PC-9 (cell line): ENCODE measurements around the gene SNX33. TPM values are rescaled to one million over a fixed set of nuclear protein-coding genes. Genes with fewer than 3 reads are reported as not detected.

Experiments used
- BruUV-seq: library from RNA; stranded (reverse); fragments of 400-500 nt; replicated peaks from 2 replicates; lab custom pipeline; 2021; lab: Mats Ljungman, UMichigan
- CTCF ChIA-PET: fragments of 300-600 bp; sonication (Branson Sonifier 250); formaldehyde crosslinking; loops from one replicate; lab custom pipeline; 2022; ENCODE audit warnings: antibody characterized with exemption; lab: Charles Lee
- POLR2A ChIA-PET: fragments of 300-600 bp; sonication (Branson Sonifier 250); formaldehyde crosslinking; loops from one replicate; lab custom pipeline; 2022; ENCODE audit warnings: antibody characterized with exemption; ENCODE audit not compliant: unreplicated experiment; lab: Charles Lee
- DNase-seq, 2 experiments: peaks; one replicate each; pipeline versions ENCODE4 v3.0.0 to v3.0.0-alpha.2; 2015 to 2022; ENCODE audit warnings: mixed read lengths in 1 of 2
- H2AFZ ChIP-seq: fragments of 200-600 bp; sonication (generic); 2 replicates; pipeline ENCODE4 v1.8.1; 2017; ENCODE audit warnings: antibody characterized with exemption
- H3F3A ChIP-seq: fragments of 200-600 bp; sonication (generic); 2 replicates; pipeline ENCODE4 v1.8.1; 2017; ENCODE audit warnings: antibody characterized with exemption, mild to moderate bottlenecking, low read depth; ENCODE audit not compliant: insufficient read depth
- H3K27ac ChIP-seq: fragments of 200-600 bp; sonication (generic); 2 replicates; pipeline ENCODE4 v1.6.1; 2016; ENCODE audit warnings: mixed run types
- H3K27me3 ChIP-seq: fragments of 200-600 bp; sonication (generic); 2 replicates; pipeline ENCODE4 v1.6.1; 2016; ENCODE audit warnings: low read depth, mixed run types; ENCODE audit not compliant: insufficient read depth
- H3K36me3 ChIP-seq: fragments of 200-600 bp; sonication (generic); 2 replicates; pipeline ENCODE4 v1.6.1; 2016; ENCODE audit warnings: low read depth, mixed run types
- H3K4me1 ChIP-seq: fragments of 200-600 bp; sonication (generic); replicated peaks from 2 replicates; pipeline ENCODE4 v1.6.1; 2016; ENCODE audit warnings: mixed run types; ENCODE audit not compliant: insufficient read depth
- H3K4me2 ChIP-seq: fragments of 200-600 bp; sonication (generic); 2 replicates; pipeline ENCODE4 v1.6.1; 2017; ENCODE audit warnings: mixed run types
- H3K4me3 ChIP-seq: fragments of 200-600 bp; sonication (generic); 2 replicates; pipeline ENCODE4 v1.6.1; 2016; ENCODE audit warnings: mixed run types
- H3K79me2 ChIP-seq: fragments of 200-600 bp; sonication (generic); 2 replicates; pipeline ENCODE4 v1.6.1; 2017; ENCODE audit warnings: low read depth, mixed run types
- H3K9me2 ChIP-seq: fragments of 200-600 bp; sonication (generic); 2 replicates; pipeline ENCODE4 v1.8.1; 2017; ENCODE audit warnings: mild to moderate bottlenecking; ENCODE audit not compliant: insufficient read depth
- H3K9me3 ChIP-seq: fragments of 200-600 bp; sonication (generic); 2 replicates; pipeline ENCODE4 v1.8.1; 2016; ENCODE audit warnings: low read depth; ENCODE audit not compliant: insufficient read depth
- H4K20me1 ChIP-seq: fragments of 200-600 bp; sonication (generic); 2 replicates; pipeline ENCODE4 v1.8.1; 2017; ENCODE audit not compliant: insufficient read depth
- EZH2 ChIP-seq: fragments of 200-600 bp; sonication (generic); IDR thresholded peaks from 2 replicates; pipeline ENCODE4 v1.8.0; 2017; ENCODE audit warnings: antibody characterized with exemption, low read depth
- intact Hi-C: fragments of 100-400 bp; cut with micrococcal nuclease; formaldehyde crosslinking; loops from one replicate; pipeline ENCODE4 v1.10.0; 2022; ENCODE audit not compliant: unreplicated experiment
- total RNA-seq: library from RNA; stranded (reverse); gene quantifications from 2 replicates; pipeline ENCODE4 v1.2.3, GENCODE V29; 2021
- TF ChIP-seq, protein P1 (sequence below): fragments of 200-600 bp; sonication (generic); conservative IDR thresholded peaks from 2 replicates; pipeline ENCODE4 v1.6.1; 2017; ENCODE audit warnings: mixed run types, antibody characterized with exemption, mild to moderate bottlenecking, moderate library complexity

Gene SNX33
- total RNA-seq, 1 experiment from 2014 or later: 27.8 TPM

DNA sequence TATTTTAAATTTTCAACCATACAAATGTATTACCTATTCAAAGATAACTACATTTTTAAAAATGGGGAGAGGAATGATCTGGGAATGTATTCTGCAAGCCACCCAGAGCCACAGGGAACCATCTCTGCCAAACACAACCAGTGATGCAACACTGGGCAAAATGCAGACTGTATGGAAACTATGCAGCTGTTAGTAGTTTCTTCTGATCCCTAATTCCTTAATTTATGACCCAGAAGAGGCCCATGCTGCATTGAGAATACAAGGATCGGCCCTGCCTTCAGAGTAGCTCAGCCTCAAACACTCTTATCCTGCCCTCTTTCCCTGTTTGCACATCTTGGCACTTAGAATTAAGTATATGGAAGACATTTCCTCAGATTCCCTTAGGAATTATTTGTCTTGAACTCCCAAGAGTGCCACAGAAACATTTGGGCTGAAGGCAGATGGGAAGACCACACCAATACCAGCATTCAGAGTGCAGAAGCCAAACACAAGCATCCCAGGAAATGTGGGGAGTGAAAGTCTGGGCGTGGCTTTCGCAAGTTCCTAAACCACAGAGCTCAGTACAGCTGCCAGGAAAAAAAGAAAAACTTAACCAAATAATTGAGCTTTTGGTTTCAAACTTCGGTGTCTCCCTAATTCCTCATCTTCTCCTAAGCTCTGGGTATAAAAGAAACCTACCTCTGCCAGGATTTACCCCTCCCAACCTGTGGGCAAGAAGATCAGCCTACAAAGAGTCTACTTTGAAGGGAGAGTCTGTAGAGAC, 27.5 kb upstream of the SNX33 start:
- Histone ChIP-seq H3K9me2 (no peaks in the 10 kb centered on the region), H3K4me1 (peaks cover 13% of the 10 kb centered on the region), H3K9me3 (no peaks in the 10 kb centered on the region), H3F3A (peaks cover 9% of the 10 kb centered on the region), H2AFZ (no peak overlapping the region), H3K36me3 (peaks cover 4% of the 10 kb centered on the region; the same call in 1 of the 2 replicates), H3K27me3 (no peaks in the 10 kb centered on the region), H4K20me1 (no peaks in the 10 kb centered on the region), H3K27ac (no peak overlapping the region), H3K4me2 (no peak overlapping the region), H3K4me3 (no peak overlapping the region), H3K79me2 (no peaks in the 10 kb centered on the region)
- CTCF ChIA-PET: interaction anchor here (0.6 kb wide), 2 partner anchors 20 to 738 kb away, joined by 3 read pairs; no protein-coding TSS in a partner anchor
- DNase-seq: no peak
- BruUV-seq: no TSS peak
- intact Hi-C loops: no loop called here
- POLR2A ChIA-PET: interaction anchor here (0.6 kb wide), 2 partner anchors 13 to 248 kb away, joined by 3 read pairs; no protein-coding TSS in a partner anchor
- TF ChIP-seq, protein P1, sequence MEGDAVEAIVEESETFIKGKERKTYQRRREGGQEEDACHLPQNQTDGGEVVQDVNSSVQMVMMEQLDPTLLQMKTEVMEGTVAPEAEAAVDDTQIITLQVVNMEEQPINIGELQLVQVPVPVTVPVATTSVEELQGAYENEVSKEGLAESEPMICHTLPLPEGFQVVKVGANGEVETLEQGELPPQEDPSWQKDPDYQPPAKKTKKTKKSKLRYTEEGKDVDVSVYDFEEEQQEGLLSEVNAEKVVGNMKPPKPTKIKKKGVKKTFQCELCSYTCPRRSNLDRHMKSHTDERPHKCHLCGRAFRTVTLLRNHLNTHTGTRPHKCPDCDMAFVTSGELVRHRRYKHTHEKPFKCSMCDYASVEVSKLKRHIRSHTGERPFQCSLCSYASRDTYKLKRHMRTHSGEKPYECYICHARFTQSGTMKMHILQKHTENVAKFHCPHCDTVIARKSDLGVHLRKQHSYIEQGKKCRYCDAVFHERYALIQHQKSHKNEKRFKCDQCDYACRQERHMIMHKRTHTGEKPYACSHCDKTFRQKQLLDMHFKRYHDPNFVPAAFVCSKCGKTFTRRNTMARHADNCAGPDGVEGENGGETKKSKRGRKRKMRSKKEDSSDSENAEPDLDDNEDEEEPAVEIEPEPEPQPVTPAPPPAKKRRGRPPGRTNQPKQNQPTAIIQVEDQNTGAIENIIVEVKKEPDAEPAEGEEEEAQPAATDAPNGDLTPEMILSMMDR: no peak
- no peak for TF ChIP-seq EZH2

DNA sequence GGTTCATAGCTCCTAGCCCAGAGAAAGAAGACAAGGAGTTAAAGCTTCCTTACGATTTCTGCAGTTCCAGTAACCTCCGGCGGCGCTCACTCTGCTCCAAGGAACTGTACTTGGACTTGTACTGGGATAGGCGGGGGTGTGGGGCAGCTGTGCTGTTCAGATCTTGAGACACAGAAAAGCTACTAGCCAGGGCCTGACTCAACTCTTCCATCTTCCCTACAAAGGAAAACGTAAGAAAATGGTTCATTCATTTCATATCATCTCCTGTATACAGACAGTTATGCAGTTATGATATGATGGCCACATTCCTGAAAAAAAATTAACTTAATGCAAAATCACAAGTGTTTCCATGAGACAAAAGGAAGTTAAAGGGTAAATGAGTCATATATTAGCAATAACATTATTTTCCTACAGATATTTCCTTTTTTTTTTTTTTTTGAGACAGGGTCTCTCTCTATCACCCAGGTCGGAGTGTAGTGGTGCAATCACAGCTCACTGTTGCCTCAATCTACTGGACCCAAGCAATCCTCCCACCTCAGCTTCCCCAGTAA, 26.8 kb upstream of the SNX33 start:
- H3K4me1 ChIP-seq: peaks cover 13% of the 10 kb centered on the region
- peaks cover 4% of the 10 kb centered on the region; the same call in 1 of the 2 replicates for H3K36me3 ChIP-seq
- POLR2A ChIA-PET: interaction anchor here (0.5 kb wide), 1 partner anchor 167 kb away, joined by 6 read pairs; no protein-coding TSS in a partner anchor
- H3K4me3 ChIP-seq: no peak overlapping the region
- no peak overlapping the region for H2AFZ ChIP-seq
- peaks cover 14% of the 10 kb centered on the region for H3F3A ChIP-seq
- no peaks in the 10 kb centered on the region for H3K9me3 ChIP-seq
- no peaks in the 10 kb centered on the region for H3K9me2 ChIP-seq
- TF ChIP-seq, protein P1: no peak
- TF ChIP-seq EZH2: no peak
- H3K79me2 ChIP-seq: no peaks in the 10 kb centered on the region
- H3K27ac ChIP-seq: no peak overlapping the region
- CTCF ChIA-PET: interaction anchor here (0.6 kb wide), 1 partner anchor 737 kb away, joined by 3 read pairs; no protein-coding TSS in a partner anchor
- BruUV-seq: no TSS peak
- intact Hi-C loops: no loop called here
- H4K20me1 ChIP-seq: no peaks in the 10 kb centered on the region
- no peak overlapping the region for H3K4me2 ChIP-seq
- DNase-seq: no peak
- no peaks in the 10 kb centered on the region for H3K27me3 ChIP-seq

DNA sequence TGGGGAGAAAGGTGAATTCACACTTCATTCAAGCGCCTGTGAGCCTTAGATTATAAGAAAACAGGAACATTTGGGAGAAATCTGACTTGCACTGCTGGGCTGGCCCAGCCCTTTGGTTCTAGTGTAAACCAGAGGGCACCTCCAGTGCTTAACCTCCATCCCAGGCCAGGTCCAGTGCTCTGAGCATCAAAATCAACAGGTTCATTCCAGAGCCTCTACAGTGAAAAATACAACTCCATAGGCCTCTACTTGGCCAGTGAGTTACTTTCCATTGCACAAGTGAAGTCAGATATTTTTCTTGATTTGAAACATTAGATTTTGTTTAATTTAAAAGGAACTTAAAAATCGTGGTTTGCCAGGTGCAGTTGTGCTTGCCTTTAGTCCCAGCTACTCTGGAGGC, 25.2 kb upstream of the SNX33 start:
- intact Hi-C loops: no loop called here
- Histone ChIP-seq H3K4me2 (no peak overlapping the region), H3K27ac (no peak overlapping the region), H4K20me1 (no peaks in the 10 kb centered on the region), H3K4me3 (no peak overlapping the region), H3K27me3 (no peaks in the 10 kb centered on the region), H3K36me3 (peaks cover 4% of the 10 kb centered on the region; the same call in 1 of the 2 replicates), H3F3A (peaks cover 30% of the 10 kb centered on the region), H3K4me1 (peaks cover 19% of the 10 kb centered on the region), H3K9me2 (no peaks in the 10 kb centered on the region), H2AFZ (no peak overlapping the region), H3K79me2 (no peaks in the 10 kb centered on the region), H3K9me3 (no peaks in the 10 kb centered on the region)
- ChIA-PET POLR2A (no interaction called here), CTCF (no interaction called here)
- DNase-seq: no peak
- TF ChIP-seq, protein P1: no peak
- no peak for TF ChIP-seq EZH2
- no TSS peak for BruUV-seq
